Epithelial cell of proximal tubule (primary cell): ENCODE results near the gene CDKL4. TPM values are rescaled to one million over a fixed set of nuclear protein-coding genes. Genes with fewer than 3 reads are reported as not detected.
"Not testable (repeated sequence)": the region's sequence is repeated elsewhere in the genome, so short reads cannot be mapped to it uniquely, and the experiment has no call there.

Source experiments
- DNase-seq: peaks from one replicate; pipeline ENCODE4 v3.0.0-alpha.2; 2011; ENCODE audit warnings: low read depth
- H3K4me3 ChIP-seq: 2 replicates; pipeline ENCODE4 v1.5.1; 2011; ENCODE audit warnings: low read depth, mild to moderate bottlenecking, low read length
- CTCF ChIP-seq: conservative IDR thresholded peaks from 2 replicates; pipeline ENCODE4 v1.5.1; 2012; ENCODE audit warnings: low read depth, mild to moderate bottlenecking, low read length
- total RNA-seq: library from RNA; depleted of rRNA; stranded (reverse); fragments of >200 nt; gene quantifications from 2 replicates; pipeline ENCODE4 v1.2.3, GENCODE V29; 2015

CDKL4 gene
- total RNA-seq, 1 donor from 2014 or later, result 0.23 TPM

- TF ChIP-seq CTCF, result no peak
- no peak for DNase-seq
These were observed 100.7 kb downstream of the CDKL4 start for GRCh38 chr2:39142904-39143605.

DNA sequence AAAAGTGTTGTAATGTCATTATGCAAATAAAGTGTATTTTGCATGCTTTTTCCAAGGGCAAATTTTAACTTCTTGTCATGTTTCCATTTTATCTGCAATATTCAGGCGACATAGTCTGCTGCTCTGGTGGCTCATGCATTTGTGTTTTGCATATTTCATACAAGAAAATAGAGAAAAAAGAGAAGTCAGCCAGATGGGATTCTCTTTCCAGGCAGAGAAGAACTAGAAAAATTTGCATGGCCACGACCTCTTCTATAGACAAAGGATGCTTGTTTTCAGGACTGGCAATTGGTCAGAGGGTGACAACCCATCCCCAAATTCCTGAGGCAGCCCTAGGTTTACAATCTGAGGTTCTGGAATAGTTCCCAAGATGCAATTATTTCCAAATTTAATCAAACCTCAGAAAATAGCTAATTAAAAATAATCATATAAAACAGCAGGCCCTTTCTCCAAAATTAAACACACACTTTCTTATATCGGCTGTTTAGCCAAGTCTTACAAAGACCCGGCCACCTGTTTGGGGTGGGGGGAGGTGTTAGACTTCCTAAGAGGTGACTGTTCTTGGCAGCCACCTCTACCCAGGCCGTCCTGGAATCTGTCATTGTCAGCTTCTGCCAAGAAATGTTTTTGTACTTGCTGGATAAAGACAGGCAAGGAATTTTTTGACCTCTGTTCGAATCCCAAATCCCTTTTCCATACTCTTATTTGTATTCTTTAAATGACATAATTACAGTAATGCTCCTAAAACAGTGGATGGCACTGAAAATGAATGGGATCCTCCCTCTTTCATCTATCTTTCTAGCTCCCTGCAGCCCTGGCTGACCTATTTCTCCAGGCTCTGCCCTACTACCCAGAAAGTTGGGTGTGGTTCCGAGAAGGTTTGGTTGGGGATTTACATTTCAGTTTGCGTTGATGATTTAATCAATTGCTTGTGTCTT, 102.2 kb downstream of the CDKL4 start:
- no peak for TF ChIP-seq CTCF
- no peak overlapping the region for H3K4me3 ChIP-seq
- DNase-seq, result no peak

More at GRCh38 chr2:39142904-39143605, 100.7 kb downstream of the CDKL4 start:
- no peak overlapping the region for H3K4me3 ChIP-seq

- not testable (repeated sequence) for DNase-seq, H3K4me3 ChIP-seq
These were observed 102.8 kb downstream of the CDKL4 start for GRCh38 chr2:39140948-39141333.

GRCh38 chr2:39140322-39140847, 103.4 kb downstream of the CDKL4 start:
- DNase-seq, result no peak
- no peak for TF ChIP-seq CTCF
- H3K4me3 ChIP-seq, result no peak overlapping the region

DNA sequence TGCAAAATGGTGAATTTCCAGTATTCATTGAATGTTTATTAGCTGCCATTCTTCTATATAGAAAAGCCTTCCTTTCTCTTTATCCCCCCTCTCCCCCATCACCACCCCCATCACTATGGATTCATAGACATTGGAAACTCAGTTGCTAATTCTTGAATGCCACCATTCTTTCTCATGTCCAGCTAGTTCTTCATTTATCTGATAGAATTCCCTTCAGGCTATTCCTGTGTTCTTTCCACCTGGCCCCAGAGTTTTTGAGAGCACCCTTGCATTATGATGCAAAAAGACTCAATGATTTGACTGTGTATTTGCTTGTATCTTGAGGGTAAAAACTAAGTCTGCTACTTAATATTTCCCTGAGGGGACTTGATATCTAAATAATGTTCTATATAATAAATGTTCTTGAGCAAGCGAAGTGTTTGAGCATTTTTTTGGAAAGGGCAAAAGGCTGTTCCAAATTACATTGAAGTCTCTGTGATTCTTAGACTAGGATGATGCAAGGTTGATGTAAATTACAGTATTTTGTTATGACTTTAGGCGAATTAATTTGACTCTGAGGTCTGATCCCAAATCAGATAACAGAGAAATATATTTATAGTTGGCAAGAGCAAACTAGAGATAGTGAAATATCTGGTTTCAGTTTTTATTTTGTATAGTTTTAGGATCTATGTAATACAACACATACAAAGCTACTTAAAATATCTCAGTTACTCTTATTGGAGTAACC, 104.1 kb downstream of the CDKL4 start:
- no peak overlapping the region for H3K4me3 ChIP-seq
- no peak for TF ChIP-seq CTCF
- DNase-seq, result no peak

GRCh38 chr2:39138837-39139211, 104.9 kb downstream of the CDKL4 start:
- DNase-seq, result no peak
- no peak for TF ChIP-seq CTCF
- H3K4me3 ChIP-seq, result no peak overlapping the region

DNA sequence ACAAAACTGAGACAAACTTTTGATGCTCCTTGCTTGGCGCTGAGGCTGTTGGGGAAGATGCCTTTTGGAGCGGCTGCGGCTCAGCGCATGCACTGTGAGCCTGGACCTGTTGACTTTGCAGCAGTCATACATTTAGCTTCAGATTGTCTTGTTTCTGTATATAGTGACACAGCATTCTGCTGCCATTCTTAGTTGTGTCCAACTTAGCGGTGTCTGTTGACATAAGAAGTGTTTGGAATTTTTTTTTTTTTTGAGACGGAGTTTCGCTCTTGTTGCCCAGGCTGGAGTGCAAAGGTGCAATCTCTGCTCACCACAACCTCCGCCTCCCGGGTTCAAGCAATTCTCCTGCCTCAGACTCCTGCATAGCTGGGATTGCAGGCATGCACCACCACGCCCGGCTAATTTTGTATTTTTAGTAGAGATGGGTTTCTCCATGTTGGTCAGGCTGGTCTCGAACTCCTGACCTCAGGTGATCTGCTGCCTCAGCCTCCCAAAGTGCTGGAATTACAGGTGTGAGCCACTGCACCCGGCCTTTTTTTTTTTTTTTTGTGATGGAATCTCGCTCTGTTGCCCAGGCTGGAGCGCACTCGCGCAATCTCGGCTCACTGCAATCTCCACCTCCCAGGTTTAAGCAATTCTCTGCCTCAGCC, 105.5 kb downstream of the CDKL4 start:
- H3K4me3 ChIP-seq, DNase-seq: not testable (repeated sequence)
